Measurements from ENCODE around the gene BIRC3.

- TF ChIP-seq CTCF (IDR thresholded peaks at IDR 0.05 in 4 of 5, conservative IDR thresholded peaks at IDR 0.05 in 1 of 5): no peak
- no peak for TF ChIP-seq POLR2A (IDR thresholded peaks at IDR 0.05)
These were observed 30.4 kb downstream of the BIRC3 start for GRCh38 chr11:102347462-102348370.
